PC-9 (cell line): ENCODE results near the gene TMEFF2. TPM values are rescaled to one million over a fixed set of nuclear protein-coding genes. Genes with fewer than 3 reads are reported as not detected.
"Not testable (repeated sequence)": the region's sequence is repeated elsewhere in the genome, so short reads cannot be mapped to it uniquely, and the experiment has no call there.

ENCODE experiments used
- BruUV-seq: library from RNA; stranded (reverse); fragments of 400-500 nt; replicated peaks from 2 replicates; lab custom pipeline; 2021; lab: Mats Ljungman, UMichigan
- CTCF ChIA-PET: fragments of 300-600 bp; sonication (Branson Sonifier 250); formaldehyde crosslinking; loops from one replicate; lab custom pipeline; 2022; ENCODE audit warnings: antibody characterized with exemption; lab: Charles Lee
- POLR2A ChIA-PET: fragments of 300-600 bp; sonication (Branson Sonifier 250); formaldehyde crosslinking; loops from one replicate; lab custom pipeline; 2022; ENCODE audit warnings: antibody characterized with exemption; ENCODE audit not compliant: unreplicated experiment; lab: Charles Lee
- DNase-seq, 2 experiments: peaks; one replicate each; pipeline versions ENCODE4 v3.0.0 to v3.0.0-alpha.2; 2015 to 2022; ENCODE audit warnings: mixed read lengths in 1 of 2
- H2AFZ ChIP-seq: fragments of 200-600 bp; sonication (generic); 2 replicates; pipeline ENCODE4 v1.8.1; 2017; ENCODE audit warnings: antibody characterized with exemption
- H3F3A ChIP-seq: fragments of 200-600 bp; sonication (generic); 2 replicates; pipeline ENCODE4 v1.8.1; 2017; ENCODE audit warnings: antibody characterized with exemption, mild to moderate bottlenecking, low read depth; ENCODE audit not compliant: insufficient read depth
- H3K27ac ChIP-seq: fragments of 200-600 bp; sonication (generic); 2 replicates; pipeline ENCODE4 v1.6.1; 2016; ENCODE audit warnings: mixed run types
- H3K27me3 ChIP-seq: fragments of 200-600 bp; sonication (generic); 2 replicates; pipeline ENCODE4 v1.6.1; 2016; ENCODE audit warnings: low read depth, mixed run types; ENCODE audit not compliant: insufficient read depth
- H3K36me3 ChIP-seq: fragments of 200-600 bp; sonication (generic); 2 replicates; pipeline ENCODE4 v1.6.1; 2016; ENCODE audit warnings: low read depth, mixed run types
- H3K4me1 ChIP-seq: fragments of 200-600 bp; sonication (generic); replicated peaks from 2 replicates; pipeline ENCODE4 v1.6.1; 2016; ENCODE audit warnings: mixed run types; ENCODE audit not compliant: insufficient read depth
- H3K4me2 ChIP-seq: fragments of 200-600 bp; sonication (generic); 2 replicates; pipeline ENCODE4 v1.6.1; 2017; ENCODE audit warnings: mixed run types
- H3K4me3 ChIP-seq: fragments of 200-600 bp; sonication (generic); 2 replicates; pipeline ENCODE4 v1.6.1; 2016; ENCODE audit warnings: mixed run types
- H3K79me2 ChIP-seq: fragments of 200-600 bp; sonication (generic); 2 replicates; pipeline ENCODE4 v1.6.1; 2017; ENCODE audit warnings: low read depth, mixed run types
- H3K9me2 ChIP-seq: fragments of 200-600 bp; sonication (generic); 2 replicates; pipeline ENCODE4 v1.8.1; 2017; ENCODE audit warnings: mild to moderate bottlenecking; ENCODE audit not compliant: insufficient read depth
- H3K9me3 ChIP-seq: fragments of 200-600 bp; sonication (generic); 2 replicates; pipeline ENCODE4 v1.8.1; 2016; ENCODE audit warnings: low read depth; ENCODE audit not compliant: insufficient read depth
- H4K20me1 ChIP-seq: fragments of 200-600 bp; sonication (generic); 2 replicates; pipeline ENCODE4 v1.8.1; 2017; ENCODE audit not compliant: insufficient read depth
- CTCF ChIP-seq: fragments of 200-600 bp; sonication (generic); conservative IDR thresholded peaks from 2 replicates; pipeline ENCODE4 v1.6.1; 2017; ENCODE audit warnings: mixed run types, antibody characterized with exemption, mild to moderate bottlenecking, moderate library complexity
- EZH2 ChIP-seq: fragments of 200-600 bp; sonication (generic); IDR thresholded peaks from 2 replicates; pipeline ENCODE4 v1.8.0; 2017; ENCODE audit warnings: antibody characterized with exemption, low read depth
- intact Hi-C: fragments of 100-400 bp; cut with micrococcal nuclease; formaldehyde crosslinking; loops from one replicate; pipeline ENCODE4 v1.10.0; 2022; ENCODE audit not compliant: unreplicated experiment
- total RNA-seq: library from RNA; stranded (reverse); gene quantifications from 2 replicates; pipeline ENCODE4 v1.2.3, GENCODE V29; 2021

TMEFF2 gene
- total RNA-seq, 1 experiment from 2014 or later, result not detected

DNA sequence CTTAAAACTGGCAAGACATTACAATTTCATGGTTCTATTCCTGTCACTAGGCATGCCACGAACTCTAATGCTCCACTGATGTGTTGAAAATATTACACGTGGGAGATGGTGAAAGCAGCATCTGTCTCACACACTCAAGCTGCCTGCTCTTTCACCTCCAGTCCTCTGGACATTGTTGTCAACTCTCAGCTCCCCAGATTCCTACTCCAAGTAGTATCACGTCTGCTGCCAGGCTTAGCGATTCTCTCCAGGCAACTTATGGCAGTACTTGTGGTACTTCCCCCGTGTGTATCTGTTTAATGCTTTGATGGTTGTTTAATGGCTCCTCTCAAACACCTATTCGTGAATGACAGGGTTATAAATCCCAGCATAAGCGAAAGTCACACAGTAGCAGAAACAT lies 103.8 kb downstream of the TMEFF2 start:
- TF ChIP-seq EZH2, result no peak
- no peak for TF ChIP-seq CTCF
- Histone ChIP-seq H3K27ac (no peak overlapping the region), H3K36me3 (no peaks in the 10 kb centered on the region), H3K4me2 (no peak overlapping the region), H3K4me1 (no peaks in the 10 kb centered on the region), H3K27me3 (no peaks in the 10 kb centered on the region), H3K9me2 (0 out of 2 replicates have a peak, but pooled peaks cover 4% of the 10 kb centered on the region), H2AFZ (no peak overlapping the region), H3K4me3 (no peak overlapping the region), H3F3A (no peaks in the 10 kb centered on the region), H4K20me1 (no peaks in the 10 kb centered on the region), H3K9me3 (no peaks in the 10 kb centered on the region), H3K79me2 (no peaks in the 10 kb centered on the region)
- POLR2A ChIA-PET, result no interaction called here
- CTCF ChIA-PET, result no interaction called here
- BruUV-seq, result no TSS peak
- intact Hi-C loops, result no loop called here
- no peak for DNase-seq

GRCh38 chr2:192087398-192087958 lies 107.3 kb downstream of the TMEFF2 start:
- no peaks in the 10 kb centered on the region for H3K4me1 ChIP-seq
- TF ChIP-seq CTCF (no peak), EZH2 (no peak)
- no peak overlapping the region for H2AFZ ChIP-seq
- no peak overlapping the region for H3K4me2 ChIP-seq
- H3K36me3 ChIP-seq, result no peaks in the 10 kb centered on the region
- no peak overlapping the region for H3K27ac ChIP-seq
- DNase-seq, result no peak
- no peaks in the 10 kb centered on the region for H3K79me2 ChIP-seq
- H4K20me1 ChIP-seq, result no peaks in the 10 kb centered on the region
- no peaks in the 10 kb centered on the region for H3K9me3 ChIP-seq
- 0 out of 2 replicates have a peak, but pooled peaks cover 4% of the 10 kb centered on the region for H3K9me2 ChIP-seq
- H3K27me3 ChIP-seq, result no peaks in the 10 kb centered on the region
- intact Hi-C loops, result no loop called here
- no TSS peak for BruUV-seq
- H3F3A ChIP-seq, result no peaks in the 10 kb centered on the region
- CTCF ChIA-PET, result no interaction called here
- no peak overlapping the region for H3K4me3 ChIP-seq
- POLR2A ChIA-PET, result no interaction called here

GRCh38 chr2:192082121-192082520 lies 112.6 kb downstream of the TMEFF2 start:
- no peak overlapping the region for H3K27ac ChIP-seq
- H3K4me2 ChIP-seq, result no peak overlapping the region
- 0 out of 2 replicates have a peak, but pooled peaks cover 4% of the 10 kb centered on the region for H3K9me2 ChIP-seq
- no peaks in the 10 kb centered on the region for H3K36me3 ChIP-seq
- H3K79me2 ChIP-seq, result no peaks in the 10 kb centered on the region
- H4K20me1 ChIP-seq, result no peaks in the 10 kb centered on the region
- H3K9me3 ChIP-seq, result no peaks in the 10 kb centered on the region
- ChIA-PET POLR2A (no interaction called here), CTCF (no interaction called here)
- no peak for DNase-seq
- no TSS peak for BruUV-seq
- H2AFZ ChIP-seq, result no peak overlapping the region
- H3K27me3 ChIP-seq, result no peaks in the 10 kb centered on the region
- no peak overlapping the region for H3K4me3 ChIP-seq
- intact Hi-C loops, result no loop called here
- TF ChIP-seq EZH2 (no peak), CTCF (no peak)
- no peaks in the 10 kb centered on the region for H3F3A ChIP-seq
- no peaks in the 10 kb centered on the region for H3K4me1 ChIP-seq

DNA sequence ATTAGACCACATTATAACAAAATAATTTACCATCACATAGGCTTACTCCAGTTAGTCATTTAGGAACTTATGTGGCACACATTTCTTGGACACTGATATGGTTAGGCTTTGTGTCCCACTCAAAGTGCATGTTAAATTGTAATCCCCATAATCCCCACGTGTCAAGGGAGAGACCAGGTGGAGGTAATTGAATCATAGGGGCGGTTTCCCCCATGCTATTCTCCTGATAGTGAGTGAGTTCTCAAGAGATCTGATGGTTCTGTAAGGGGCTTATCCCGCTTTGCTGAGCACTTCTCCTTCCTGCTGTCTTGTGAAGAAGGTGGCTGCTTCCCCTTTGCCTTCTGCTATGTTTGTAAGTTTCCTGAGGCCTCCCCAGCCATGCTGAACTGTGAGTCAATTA lies 114.6 kb downstream of the TMEFF2 start:
- H3K4me3 ChIP-seq, H3K27ac ChIP-seq, intact Hi-C loops, H3K79me2 ChIP-seq, H3K9me3 ChIP-seq, H2AFZ ChIP-seq, H3K27me3 ChIP-seq, H3F3A ChIP-seq, DNase-seq, H3K4me2 ChIP-seq, H3K36me3 ChIP-seq, CTCF ChIA-PET, POLR2A ChIA-PET, H3K4me1 ChIP-seq, H3K9me2 ChIP-seq, H4K20me1 ChIP-seq, BruUV-seq: not testable (repeated sequence)
